ENCODE data around the gene SUMO4.

The SUMO4 gene

DNA sequence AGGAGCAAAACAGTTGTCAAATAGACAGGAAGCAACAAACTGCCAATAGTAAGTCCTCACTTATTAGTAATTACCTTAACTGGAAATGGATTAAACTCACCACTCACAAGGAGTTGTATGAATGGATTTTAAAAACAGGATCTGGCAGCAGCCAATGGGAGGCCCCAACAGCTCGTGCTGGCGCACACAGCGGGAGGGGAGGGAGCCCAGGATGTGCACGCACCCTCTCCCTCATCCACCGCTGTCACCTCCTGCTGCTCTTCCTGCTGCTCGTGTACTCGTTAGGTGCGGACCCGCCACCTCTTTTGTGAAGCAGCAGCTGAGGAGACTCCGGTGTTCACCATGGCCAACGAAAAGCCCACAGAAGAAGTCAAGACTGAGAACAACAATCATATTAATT, at the start of gene SUMO4:
Gene SUMO4 (plus strand): TSS at position 213 of the 400 bp plus-strand sequence. CDS start 130 bp downstream, at position 343.
- in situ Hi-C loops (cut with MboI; ENCODE audit: low pct_unique_long_range_greater_than_20kb, low sequenced_read_pairs), result no loop called here
- DNase-seq, result no peak

DNA sequence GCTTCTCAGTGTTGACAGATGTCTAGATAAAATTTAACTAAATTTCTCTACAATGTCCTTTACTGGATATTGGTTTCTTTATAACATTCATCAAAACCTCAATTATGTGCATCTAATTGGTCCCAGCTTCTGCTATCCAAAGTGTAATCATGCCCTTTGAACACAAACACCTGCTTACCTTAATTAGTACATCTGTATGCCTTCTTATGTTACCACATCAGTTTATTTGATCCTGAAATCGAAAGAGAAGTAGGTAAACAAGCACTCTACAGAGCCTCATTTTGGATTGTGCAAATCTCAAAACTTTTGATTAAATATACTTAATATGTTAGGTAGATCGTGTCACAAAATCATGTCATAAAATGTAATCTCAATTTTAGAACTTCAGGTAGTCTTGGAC, 46.1 kb upstream of the SUMO4 start:
- DNase-seq, result no peak
- in situ Hi-C loops (cut with MboI; ENCODE audit: low pct_unique_long_range_greater_than_20kb, low sequenced_read_pairs), result no loop called here

GRCh38 chr6:149356081-149356750, 43.8 kb upstream of the SUMO4 start:
- DNase-seq, result no peak
- in situ Hi-C loops (cut with MboI; ENCODE audit: low pct_unique_long_range_greater_than_20kb, low sequenced_read_pairs), result no loop called here

GRCh38 chr6:149357726-149358538, 42.1 kb upstream of the SUMO4 start:
- in situ Hi-C loops (cut with MboI; ENCODE audit: low pct_unique_long_range_greater_than_20kb, low sequenced_read_pairs), result no loop called here
- no peak for DNase-seq

GRCh38 chr6:149359440-149359839, 40.6 kb upstream of the SUMO4 start:
- in situ Hi-C loops (cut with MboI; ENCODE audit: low pct_unique_long_range_greater_than_20kb, low sequenced_read_pairs), result no loop called here
- no peak for DNase-seq

DNA sequence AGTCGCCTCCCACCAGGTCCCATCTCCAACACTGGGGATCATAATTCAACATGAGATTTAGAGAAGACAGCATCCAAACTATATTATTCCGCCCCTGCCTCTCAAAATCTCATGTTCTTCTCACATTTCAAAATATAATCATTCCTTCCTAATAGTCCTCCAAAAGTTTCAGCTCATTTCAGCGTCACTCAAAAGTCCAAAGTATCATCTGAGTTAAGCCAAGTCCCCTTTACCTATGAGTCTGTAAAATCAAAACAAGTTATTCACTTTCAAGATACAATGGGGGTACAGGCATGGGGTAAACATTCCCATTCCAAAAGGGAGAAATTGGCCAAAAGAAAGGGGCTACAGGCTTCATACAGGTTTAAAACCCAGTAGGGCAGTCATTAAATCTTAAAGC, 39.5 kb upstream of the SUMO4 start:
- in situ Hi-C loops (cut with MboI; ENCODE audit: low pct_unique_long_range_greater_than_20kb, low sequenced_read_pairs), result no loop called here
- DNase-seq, result no peak

GRCh38 chr6:149362289-149362688, 37.8 kb upstream of the SUMO4 start:
- in situ Hi-C loops (cut with MboI; ENCODE audit: low pct_unique_long_range_greater_than_20kb, low sequenced_read_pairs), result no loop called here
- no peak for DNase-seq

DNA sequence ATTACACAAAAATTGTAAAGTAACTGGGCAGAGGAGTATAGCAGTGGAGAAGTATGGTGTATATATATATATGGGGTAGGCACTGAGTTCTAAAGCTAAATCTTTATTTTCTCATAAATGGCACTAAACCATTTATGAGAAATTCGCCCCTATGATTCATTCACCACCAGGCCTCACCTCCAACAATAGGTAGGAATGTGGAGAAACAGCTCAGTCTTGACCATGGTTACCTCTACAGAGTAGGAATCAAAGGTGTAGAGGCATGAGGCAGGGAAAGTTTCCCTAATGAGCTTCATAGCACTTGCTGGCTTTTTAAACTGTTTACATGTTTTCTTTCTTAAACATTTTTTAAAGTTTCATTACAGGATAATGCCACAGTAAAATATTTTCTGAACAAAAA, 36.9 kb upstream of the SUMO4 start:
- in situ Hi-C loops (cut with MboI; ENCODE audit: low pct_unique_long_range_greater_than_20kb, low sequenced_read_pairs), result no loop called here
- DNase-seq, result no peak

DNA sequence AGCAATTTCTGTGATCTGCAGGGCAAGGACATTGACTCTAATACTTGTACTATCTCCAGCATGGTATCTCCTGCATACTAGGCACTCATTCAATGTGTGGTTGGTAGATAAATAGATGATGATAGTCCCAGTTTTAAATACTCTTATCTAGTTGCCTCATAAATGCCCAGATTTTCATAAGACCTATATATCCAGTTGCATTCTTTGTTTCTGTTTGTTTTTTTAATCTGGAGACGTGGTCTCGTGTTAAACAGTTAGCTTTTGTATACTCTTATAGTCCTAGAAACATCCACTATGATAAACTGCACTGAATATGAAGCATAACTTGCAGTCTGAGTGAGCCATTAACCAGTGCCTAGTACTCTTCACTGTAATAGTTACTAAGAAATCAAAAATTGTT, 35.5 kb upstream of the SUMO4 start:
- in situ Hi-C loops (cut with MboI; ENCODE audit: low pct_unique_long_range_greater_than_20kb, low sequenced_read_pairs), result no loop called here
- DNase-seq, result no peak

- DNase-seq, result no peak
- in situ Hi-C loops (cut with MboI; ENCODE audit: low pct_unique_long_range_greater_than_20kb, low sequenced_read_pairs), result no loop called here
Observed at GRCh38 chr6:149365197-149365596, 34.9 kb upstream of the SUMO4 start.

GRCh38 chr6:149366267-149366921, 33.7 kb upstream of the SUMO4 start:
- in situ Hi-C loops (cut with MboI; ENCODE audit: low pct_unique_long_range_greater_than_20kb, low sequenced_read_pairs), result no loop called here
- no peak for DNase-seq

- DNase-seq, result no peak
- in situ Hi-C loops (cut with MboI; ENCODE audit: low pct_unique_long_range_greater_than_20kb, low sequenced_read_pairs), result no loop called here
Observed at GRCh38 chr6:149368065-149368464, 32.0 kb upstream of the SUMO4 start.

GRCh38 chr6:149371154-149371553, 28.9 kb upstream of the SUMO4 start:
- no peak for DNase-seq
- in situ Hi-C loops (cut with MboI; ENCODE audit: low pct_unique_long_range_greater_than_20kb, low sequenced_read_pairs), result no loop called here

DNA sequence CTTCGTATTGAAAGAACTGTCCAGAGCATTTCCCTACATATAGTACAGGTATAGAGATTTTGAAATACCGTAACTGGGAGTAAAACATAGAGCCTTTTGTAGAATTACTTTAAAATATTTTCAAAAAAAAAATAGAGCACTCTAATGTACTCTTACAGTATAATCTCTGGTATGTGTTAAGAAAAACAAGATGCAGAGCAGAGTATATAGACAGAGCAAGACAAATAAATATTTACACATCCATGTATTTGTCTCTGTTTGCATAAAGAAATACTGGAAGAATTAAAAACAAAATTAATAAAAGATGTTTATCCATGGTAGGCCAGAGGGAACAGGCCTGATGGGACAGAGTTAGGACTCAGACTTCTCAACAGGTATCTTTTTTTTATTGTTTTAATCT, 28.0 kb upstream of the SUMO4 start:
- in situ Hi-C loops (cut with MboI; ENCODE audit: low pct_unique_long_range_greater_than_20kb, low sequenced_read_pairs), result no loop called here
- no peak for DNase-seq

DNA sequence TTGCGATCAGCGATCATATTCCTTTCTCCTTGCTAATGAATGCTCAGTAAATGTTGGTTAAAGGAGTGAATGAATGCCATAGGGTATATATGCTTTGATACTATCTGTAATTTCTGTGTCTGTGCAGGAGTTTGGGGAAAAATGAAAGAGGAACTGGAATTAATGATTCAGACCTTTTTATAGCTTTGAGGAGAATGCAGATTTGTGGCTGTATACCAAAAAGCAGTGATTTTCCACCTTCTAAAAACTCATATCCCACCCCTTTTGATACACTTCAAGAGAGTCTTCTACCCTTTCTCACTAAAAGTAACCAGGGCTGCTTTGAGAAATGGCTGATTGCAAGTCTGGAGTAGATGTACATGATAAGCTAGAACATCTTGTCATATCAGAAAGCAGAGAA, 26.6 kb upstream of the SUMO4 start:
- in situ Hi-C loops (cut with MboI; ENCODE audit: low pct_unique_long_range_greater_than_20kb, low sequenced_read_pairs), result no loop called here
- peak; percentile 18 for DNase-seq

DNA sequence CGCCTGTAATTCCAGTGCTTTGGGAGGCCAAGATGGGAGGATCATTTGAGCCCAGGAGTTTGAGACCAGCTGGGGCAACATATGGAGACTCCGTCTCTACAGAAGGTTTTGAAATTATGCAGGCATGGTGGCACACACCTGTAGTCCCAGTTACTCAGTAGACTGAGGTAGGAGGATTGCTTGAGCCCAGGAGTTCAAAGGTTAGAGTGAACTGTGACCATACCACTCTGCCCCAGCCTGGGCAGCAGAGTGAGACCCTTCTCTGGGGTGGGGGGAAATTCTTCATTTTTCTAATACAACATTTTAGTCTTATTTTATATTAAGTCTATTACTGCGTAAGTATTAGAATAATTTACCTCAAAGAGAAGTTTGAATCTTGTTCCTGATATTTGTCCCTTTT, 20.1 kb upstream of the SUMO4 start:
- in situ Hi-C loops (cut with MboI; ENCODE audit: low pct_unique_long_range_greater_than_20kb, low sequenced_read_pairs), result no loop called here
- no peak for DNase-seq

- no peak for DNase-seq
- in situ Hi-C loops (cut with MboI; ENCODE audit: low pct_unique_long_range_greater_than_20kb, low sequenced_read_pairs), result no loop called here
Observed at GRCh38 chr6:149380523-149380922, 19.5 kb upstream of the SUMO4 start.

GRCh38 chr6:149383371-149383770, 16.7 kb upstream of the SUMO4 start:
- in situ Hi-C loops (cut with MboI; ENCODE audit: low pct_unique_long_range_greater_than_20kb, low sequenced_read_pairs), result no loop called here
- DNase-seq, result no peak

DNA sequence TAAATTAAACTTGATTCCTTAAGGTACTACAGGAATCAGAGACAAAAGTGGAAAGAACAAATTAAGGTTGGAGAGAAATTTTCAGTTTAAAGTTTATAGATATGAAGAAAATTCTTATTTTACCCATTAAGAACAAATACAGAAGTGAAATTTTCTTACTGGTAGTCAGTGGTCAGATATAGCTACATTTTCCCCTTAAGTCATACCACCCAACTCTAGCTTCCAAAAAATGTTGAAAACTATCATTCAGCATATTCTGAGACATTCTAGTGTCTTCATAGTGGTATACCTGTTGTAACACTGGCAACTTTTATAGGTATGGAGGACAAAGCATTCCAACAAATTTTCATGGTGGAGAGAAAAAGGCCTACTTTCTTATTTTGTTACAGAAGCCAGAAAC, 15.6 kb upstream of the SUMO4 start:
- in situ Hi-C loops (cut with MboI; ENCODE audit: low pct_unique_long_range_greater_than_20kb, low sequenced_read_pairs), result no loop called here
- no peak for DNase-seq

DNA sequence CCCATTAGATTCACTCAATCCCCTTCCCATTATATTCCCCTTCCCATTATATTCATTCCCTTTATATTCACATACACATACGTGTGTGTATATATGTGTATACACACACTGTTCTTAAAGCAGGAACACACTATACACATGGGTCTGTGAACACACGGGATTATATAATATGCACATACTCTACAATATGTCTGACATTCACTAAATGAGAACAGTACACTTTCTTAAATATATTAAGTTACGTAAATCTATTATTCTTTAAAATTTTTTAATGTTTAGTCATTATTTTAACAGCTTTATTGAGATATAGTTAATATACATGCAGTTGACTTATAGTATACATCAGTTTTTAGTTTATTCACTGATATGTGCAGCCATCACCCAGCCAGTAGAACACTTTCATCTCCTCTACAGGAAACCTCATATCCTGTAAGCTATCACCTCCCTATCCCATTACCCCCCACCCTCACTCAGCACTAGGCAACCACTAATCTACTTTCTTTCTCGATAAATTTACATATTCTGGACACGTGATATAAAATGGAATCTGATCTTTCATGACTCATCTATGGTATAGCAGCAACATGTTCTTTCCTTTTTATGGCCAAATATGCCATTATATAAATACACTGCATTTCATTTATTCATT, 13.9 kb upstream of the SUMO4 start:
- in situ Hi-C loops (cut with MboI; ENCODE audit: low pct_unique_long_range_greater_than_20kb, low sequenced_read_pairs), result no loop called here
- no peak for DNase-seq

All from KBM-7 (cell line).